ENCODE data around the gene KIF26A. TPM values are rescaled to one million over a fixed set of nuclear protein-coding genes. Genes with fewer than 3 reads are reported as not detected.

The KIF26A gene
- total RNA-seq, 2 experiments from 2014 or later, result 0.89 to 0.94 TPM

DNA sequence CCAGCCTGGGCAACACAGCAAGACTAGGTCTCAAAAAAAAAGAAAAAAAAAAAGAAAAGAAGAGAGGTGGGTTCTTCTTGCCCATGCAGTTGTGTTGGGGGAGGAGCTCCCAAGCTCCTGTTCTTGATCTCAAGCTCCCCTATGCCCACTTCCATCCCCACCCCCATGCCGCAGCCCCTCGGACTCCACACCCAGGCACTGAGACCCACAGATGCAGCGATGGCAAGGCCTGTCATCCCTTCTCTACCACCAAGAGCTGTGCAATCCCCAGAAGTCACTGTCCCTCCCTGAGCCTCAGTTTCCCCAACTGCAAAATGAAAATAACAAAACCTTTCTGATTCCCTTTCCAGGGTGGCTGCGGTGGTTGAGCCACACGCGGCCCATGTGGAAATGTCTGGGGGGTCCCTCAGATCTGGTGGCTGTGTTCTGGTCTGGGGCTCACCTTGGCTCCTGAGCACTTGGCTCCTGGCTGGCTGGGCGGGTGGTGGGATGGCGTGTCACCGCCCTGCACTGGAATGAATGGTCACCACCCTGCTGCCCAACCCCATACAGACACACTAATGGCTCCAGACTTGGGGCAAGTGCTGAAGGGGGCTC, 22.6 kb upstream of the KIF26A start:
- Mint-ChIP-seq H3K36me3 (no peaks in the 10 kb centered on the region), H3K4me3 (no peak overlapping the region), H3K27ac (no peak overlapping the region), H3K4me1 (no peaks in the 10 kb centered on the region), H3K27me3 (peaks cover 42% of the 10 kb centered on the region), H3K9me3 (no peaks in the 10 kb centered on the region)
- no peak for DNase-seq

DNA sequence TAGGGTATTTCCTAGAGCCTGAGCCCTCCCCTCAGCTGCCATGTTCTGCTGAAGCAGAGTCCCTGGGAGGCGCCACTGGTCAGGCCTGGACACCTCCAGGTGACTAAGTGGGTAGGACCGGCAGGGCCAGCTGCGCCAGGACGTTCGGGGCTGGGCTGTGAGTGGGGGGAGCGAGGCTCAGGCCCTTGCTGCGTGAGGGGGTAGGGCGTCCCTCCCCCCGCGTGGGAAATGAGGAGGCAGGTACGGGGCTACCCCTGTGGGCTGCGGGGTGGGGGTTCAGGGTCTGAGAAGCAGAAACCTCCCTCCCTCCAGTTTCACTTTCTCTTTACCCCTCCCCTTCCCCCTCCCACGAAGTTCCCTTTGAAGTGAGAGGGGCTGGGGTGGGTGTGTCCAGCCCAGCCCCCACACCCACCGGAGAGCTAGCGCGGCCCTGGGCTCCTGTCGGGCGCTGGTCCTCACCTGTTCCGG, 22.1 kb upstream of the KIF26A start:
- Mint-ChIP-seq H3K27me3 (peaks cover 45% of the 10 kb centered on the region), H3K4me3 (no peak overlapping the region), H3K9me3 (no peaks in the 10 kb centered on the region), H3K36me3 (no peaks in the 10 kb centered on the region), H3K4me1 (no peaks in the 10 kb centered on the region), H3K27ac (no peak overlapping the region)
- no peak for DNase-seq

DNA sequence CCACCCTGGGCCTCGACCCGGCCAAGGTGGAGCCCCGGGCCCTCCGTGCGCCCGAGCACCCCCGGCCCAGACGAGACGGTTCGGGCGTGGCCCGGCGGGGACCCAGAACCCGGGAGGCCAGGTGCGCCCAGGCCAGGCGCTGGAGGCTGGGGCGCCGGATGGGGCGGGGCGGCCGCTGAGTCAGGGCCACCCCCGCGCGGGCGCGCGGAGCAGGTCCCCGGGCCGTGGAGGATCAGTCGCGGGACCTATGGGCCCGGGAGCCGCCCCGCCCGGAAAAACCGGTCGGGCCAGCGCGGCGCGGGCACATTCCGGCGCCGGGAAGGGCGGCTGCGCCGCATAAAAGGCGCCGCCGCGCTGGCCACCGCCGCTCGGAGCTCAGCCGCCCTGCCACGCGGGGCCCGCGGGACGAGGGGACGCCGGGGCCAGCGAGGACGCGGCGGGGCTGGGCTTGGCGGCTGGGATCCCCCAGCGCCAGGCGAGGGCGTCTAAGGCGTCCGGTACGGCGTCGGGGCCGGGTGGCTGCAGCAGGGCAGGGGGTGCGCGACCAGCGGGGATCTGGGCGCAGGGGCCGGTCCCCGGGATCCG, 21.5 kb upstream of the KIF26A start:
- Mint-ChIP-seq H3K9me3 (no peaks in the 10 kb centered on the region), H3K36me3 (no peaks in the 10 kb centered on the region), H3K4me1 (no peaks in the 10 kb centered on the region), H3K27me3 (peaks cover 45% of the 10 kb centered on the region), H3K27ac (no peak overlapping the region), H3K4me3 (no peak overlapping the region)
- no peak for DNase-seq

DNA sequence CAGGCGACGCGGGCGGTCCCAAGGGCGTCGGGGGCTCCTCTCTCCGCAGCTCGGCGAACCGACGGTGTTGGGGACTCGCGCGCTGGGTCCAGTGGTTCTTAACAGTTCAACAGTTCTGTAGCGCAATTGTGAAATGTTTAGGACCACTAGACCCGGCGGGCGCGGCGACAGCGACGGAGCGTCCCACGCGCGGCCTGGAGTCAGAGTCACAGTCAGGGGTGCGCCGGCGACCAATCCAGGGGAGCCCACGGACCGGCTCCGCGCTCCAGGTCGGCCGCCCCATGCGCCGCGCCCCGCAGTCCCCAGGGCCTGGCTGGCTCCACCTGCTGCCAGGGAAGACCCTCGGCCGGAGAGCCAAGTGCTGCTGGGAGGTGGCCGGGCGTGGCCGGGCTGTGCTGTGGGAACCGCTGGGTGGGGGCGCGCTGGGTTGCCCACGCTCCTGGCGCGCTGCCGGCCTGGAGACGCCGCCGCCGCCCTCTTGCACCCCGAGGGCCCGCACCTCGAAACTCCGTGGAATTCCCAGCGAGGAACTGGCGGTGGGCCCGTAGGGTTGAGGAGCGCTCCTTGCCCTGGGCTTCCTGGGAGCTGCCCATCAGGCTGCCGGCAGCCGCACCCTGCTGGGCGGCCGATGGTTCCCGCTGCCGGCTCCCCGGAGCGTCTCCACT, 20.9 kb upstream of the KIF26A start:
- H3K36me3 Mint-ChIP-seq, result no peaks in the 10 kb centered on the region
- H3K4me3 Mint-ChIP-seq, result no peak overlapping the region
- DNase-seq, result no peak
- H3K9me3 Mint-ChIP-seq, result no peaks in the 10 kb centered on the region
- H3K4me1 Mint-ChIP-seq, result no peaks in the 10 kb centered on the region
- H3K27me3 Mint-ChIP-seq, result peaks cover 47% of the 10 kb centered on the region
- no peak overlapping the region for H3K27ac Mint-ChIP-seq

DNA sequence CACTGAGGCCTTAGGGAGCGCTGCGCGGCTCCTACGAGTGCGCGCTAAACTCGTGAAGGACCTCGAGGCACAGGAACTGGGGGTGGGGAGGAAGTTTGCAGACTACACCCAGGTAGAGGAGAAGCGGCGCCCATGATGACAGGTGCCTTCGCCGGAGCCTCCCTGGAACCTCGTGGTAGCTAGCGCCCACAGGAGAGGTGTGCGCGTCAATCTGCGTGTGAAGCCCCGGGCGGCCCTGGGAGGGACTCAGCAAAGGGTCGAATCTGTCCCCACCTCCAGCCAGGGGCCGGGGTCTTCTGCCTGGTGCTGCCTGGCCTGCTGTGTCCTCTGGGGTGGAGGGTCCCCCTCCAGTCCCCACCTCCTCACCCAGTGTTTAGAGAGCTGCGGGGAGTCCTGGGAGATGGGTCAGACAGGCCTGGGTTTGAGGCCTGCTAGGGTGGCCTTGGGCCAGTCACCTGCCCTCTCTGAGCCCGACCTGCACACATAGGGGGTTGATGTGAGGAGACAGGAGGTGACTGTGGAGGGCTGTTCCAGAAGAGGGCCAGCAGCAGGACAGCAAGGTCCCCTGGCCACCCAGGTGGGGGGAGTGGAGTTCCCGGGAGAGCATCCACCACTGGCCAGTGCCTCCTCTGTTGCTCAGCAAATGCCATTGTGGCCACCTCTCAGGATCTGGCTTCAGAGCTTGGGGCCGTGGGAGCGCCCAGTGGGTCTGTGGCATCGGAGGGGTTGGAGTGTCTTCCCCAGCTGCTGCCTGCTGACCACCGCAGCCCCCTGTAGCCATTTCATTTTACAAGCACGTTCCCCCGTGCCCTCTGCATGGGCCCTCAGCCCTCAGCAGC, 20.2 kb upstream of the KIF26A start:
- no peak overlapping the region for H3K4me3 Mint-ChIP-seq
- H3K4me1 Mint-ChIP-seq, result no peaks in the 10 kb centered on the region
- H3K9me3 Mint-ChIP-seq, result no peaks in the 10 kb centered on the region
- H3K27ac Mint-ChIP-seq, result no peak overlapping the region
- DNase-seq, result no peak
- peaks cover 50% of the 10 kb centered on the region for H3K27me3 Mint-ChIP-seq
- no peaks in the 10 kb centered on the region for H3K36me3 Mint-ChIP-seq

DNA sequence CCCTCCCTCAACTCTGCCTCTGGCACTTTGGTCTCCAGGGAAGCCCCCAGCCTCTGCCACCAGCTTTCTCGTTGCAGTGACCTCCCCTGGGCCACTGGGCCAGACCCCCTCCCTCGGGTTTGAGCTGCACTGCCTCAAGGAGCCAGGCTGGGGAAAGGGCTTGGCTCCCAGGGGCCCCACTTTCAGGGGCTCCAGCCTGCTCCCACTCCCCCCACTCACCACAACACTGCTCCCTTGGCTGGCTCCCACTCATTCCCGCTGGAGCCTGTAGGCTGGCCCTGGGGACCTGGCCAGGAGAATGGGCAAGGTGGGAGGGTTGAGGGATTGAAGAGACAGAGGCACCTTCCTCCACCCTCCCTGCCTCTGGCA, 19.3 kb upstream of the KIF26A start:
- Mint-ChIP-seq H3K27me3 (peaks cover 59% of the 10 kb centered on the region), H3K36me3 (peaks cover 3% of the 10 kb centered on the region), H3K4me1 (no peaks in the 10 kb centered on the region), H3K9me3 (peaks cover 5% of the 10 kb centered on the region), H3K4me3 (no peak overlapping the region), H3K27ac (no peak overlapping the region)
- DNase-seq, result no peak

DNA sequence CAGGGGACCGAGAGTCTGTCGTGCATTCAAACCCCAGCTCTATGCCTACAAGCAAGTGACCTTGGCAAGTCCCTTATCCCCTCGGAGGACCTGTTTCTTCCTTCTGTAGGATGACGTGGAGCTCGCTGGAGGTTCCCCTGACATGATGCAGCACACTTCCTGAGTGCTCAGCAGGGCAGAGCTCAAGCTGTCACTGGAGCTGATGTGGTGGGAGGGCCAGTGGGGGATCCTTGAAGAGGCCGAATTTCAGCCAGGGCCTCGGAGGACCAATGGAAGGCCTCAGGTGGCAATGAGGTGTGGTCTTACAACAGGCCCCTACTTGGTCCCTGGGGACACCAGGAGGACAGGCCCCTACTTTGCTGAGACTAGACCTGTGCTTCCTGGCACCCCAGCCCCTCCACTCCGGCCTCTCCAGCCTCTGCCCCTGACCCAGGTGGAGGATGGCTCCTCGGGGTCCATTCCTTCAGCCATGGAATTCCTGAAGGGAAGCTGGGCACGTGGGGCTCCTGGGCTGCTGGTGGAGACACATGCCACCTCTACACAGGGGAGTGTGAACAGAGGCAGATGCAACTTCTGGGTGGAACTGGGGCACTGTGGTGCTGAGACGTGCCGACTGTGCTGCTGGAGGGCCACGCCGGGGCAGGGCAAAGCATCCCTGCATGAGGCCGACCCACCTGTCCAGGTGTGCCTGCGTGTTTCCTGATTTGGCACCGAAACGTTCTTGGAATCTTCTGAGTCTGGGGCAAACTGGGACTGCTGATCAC, 18.7 kb upstream of the KIF26A start:
- peaks cover 5% of the 10 kb centered on the region for H3K9me3 Mint-ChIP-seq
- H3K4me3 Mint-ChIP-seq, result no peak overlapping the region
- no peaks in the 10 kb centered on the region for H3K4me1 Mint-ChIP-seq
- H3K36me3 Mint-ChIP-seq, result peaks cover 3% of the 10 kb centered on the region
- peaks cover 59% of the 10 kb centered on the region for H3K27me3 Mint-ChIP-seq
- no peak overlapping the region for H3K27ac Mint-ChIP-seq
- DNase-seq, result no peak

DNA sequence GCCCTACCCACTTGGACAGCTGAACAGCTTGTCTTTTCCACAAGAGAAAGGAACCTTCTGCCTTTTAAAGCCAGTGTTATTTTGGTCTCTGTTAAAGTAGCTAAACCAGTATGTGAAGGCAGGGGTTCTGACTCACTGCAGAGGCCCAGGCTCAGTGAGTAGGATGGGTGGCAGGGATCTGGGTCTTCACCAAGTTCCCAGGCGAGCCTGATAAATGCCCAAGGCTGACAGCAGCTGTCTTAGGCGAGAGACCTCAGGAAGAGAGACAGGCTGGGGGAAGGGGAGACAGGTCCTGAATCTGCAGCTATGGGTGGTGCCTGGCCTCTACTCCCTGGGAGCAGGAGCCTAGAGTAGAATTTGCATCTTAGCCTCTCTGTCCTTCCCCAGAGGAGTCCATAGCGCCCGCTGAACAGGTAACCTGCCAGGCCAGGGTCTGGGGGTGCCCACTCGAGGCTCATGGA, 18.1 kb upstream of the KIF26A start:
- H3K27me3 Mint-ChIP-seq, result peaks cover 58% of the 10 kb centered on the region
- no peak for DNase-seq
- no peaks in the 10 kb centered on the region for H3K4me1 Mint-ChIP-seq
- H3K36me3 Mint-ChIP-seq, result peaks cover 3% of the 10 kb centered on the region
- H3K27ac Mint-ChIP-seq, result no peak overlapping the region
- H3K4me3 Mint-ChIP-seq, result no peak overlapping the region
- peaks cover 10% of the 10 kb centered on the region for H3K9me3 Mint-ChIP-seq

DNA sequence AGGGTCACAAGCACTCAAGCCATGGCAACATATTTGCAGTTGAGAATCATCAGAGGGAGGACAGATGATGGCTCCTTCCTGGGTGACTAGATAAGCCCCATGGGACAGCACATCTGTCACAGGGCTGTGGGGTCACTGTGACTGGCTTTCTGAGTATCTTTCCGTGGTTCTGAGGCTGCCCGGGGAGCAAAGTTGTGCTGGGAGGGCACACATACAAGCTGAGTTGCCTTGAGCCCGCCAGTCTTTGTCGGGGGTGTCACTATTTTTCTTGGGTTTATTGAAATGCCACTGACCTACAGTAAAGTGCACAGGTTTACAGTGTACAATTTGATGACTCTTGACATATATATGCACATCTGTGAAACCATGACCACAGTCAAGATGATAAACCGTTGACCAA, 17.2 kb upstream of the KIF26A start:
- H3K27ac Mint-ChIP-seq, result no peak overlapping the region
- peaks cover 11% of the 10 kb centered on the region for H3K9me3 Mint-ChIP-seq
- no peak overlapping the region for H3K4me3 Mint-ChIP-seq
- no peaks in the 10 kb centered on the region for H3K4me1 Mint-ChIP-seq
- H3K27me3 Mint-ChIP-seq, result peaks cover 56% of the 10 kb centered on the region
- H3K36me3 Mint-ChIP-seq, result peaks cover 3% of the 10 kb centered on the region
- DNase-seq, result no peak

DNA sequence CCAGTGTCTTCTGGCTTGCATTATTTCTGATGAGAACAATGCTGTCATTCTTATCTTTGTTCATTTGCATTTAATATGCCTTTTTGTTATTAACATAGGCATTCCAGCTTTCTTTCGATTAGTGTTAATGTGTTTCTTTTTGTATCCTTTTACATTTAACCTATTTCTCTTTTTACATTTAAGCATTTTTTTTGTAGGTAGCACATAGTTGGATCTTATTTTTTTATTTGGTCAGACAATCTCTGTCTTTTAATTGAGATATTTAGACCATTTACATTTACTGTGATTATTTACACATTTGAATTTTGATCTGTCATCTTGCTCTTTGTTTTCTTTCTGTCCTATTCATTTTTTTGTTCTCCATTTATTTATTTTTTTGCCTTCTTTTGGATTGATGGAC, 14.5 kb upstream of the KIF26A start:
- Mint-ChIP-seq H3K4me3 (no peak overlapping the region), H3K27me3 (peaks cover 59% of the 10 kb centered on the region), H3K36me3 (peaks cover 3% of the 10 kb centered on the region), H3K4me1 (no peaks in the 10 kb centered on the region), H3K27ac (no peak overlapping the region), H3K9me3 (peaks cover 21% of the 10 kb centered on the region)
- no peak for DNase-seq

DNA sequence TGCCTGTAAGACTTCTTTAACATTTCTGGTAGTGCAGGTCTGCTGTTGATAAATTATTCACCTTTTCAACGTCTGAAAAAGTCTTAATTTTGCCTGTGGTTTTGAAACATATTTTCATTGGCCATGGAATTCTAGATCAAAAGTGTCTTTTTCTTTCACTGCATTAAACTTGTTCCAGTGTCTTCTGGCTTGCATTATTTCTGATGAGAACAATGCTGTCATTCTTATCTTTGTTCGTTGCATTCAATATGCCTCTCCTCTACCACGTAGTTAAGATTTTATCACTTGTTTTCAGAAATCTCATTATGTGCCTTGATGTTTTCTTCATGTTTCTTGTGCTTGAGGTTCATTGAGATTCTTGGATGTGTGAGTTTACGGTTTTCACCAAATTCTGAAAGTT, 13.4 kb upstream of the KIF26A start:
- peaks cover 29% of the 10 kb centered on the region for H3K9me3 Mint-ChIP-seq
- H3K27ac Mint-ChIP-seq, result no peak overlapping the region
- H3K36me3 Mint-ChIP-seq, result peaks cover 7% of the 10 kb centered on the region
- DNase-seq, result no peak
- no peak overlapping the region for H3K4me3 Mint-ChIP-seq
- H3K4me1 Mint-ChIP-seq, result no peaks in the 10 kb centered on the region
- H3K27me3 Mint-ChIP-seq, result peaks cover 65% of the 10 kb centered on the region

DNA sequence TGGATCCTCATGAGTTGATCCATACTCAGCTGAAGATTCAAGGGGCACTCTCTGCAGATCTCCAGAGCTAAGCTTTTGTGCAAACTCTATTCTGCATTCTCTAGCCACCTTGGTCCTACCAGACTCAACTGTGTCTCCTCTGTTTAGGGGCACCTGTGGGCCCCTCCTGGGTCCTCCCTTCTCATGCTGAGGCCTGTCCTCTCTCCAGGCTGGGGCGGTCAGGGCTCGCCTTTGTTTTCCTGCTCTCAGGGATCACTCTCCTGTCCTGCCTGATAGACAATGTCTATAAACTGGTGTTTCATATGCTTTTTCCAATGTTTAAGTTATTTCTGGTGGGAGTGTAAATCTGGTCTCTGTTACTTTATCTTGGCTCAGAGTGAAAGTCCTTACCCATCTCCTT, 11.6 kb upstream of the KIF26A start:
- Mint-ChIP-seq H3K4me1 (no peaks in the 10 kb centered on the region), H3K36me3 (peaks cover 7% of the 10 kb centered on the region), H3K9me3 (peaks cover 34% of the 10 kb centered on the region), H3K4me3 (no peak overlapping the region), H3K27me3 (peaks cover 67% of the 10 kb centered on the region), H3K27ac (no peak overlapping the region)
- DNase-seq, result no peak

DNA sequence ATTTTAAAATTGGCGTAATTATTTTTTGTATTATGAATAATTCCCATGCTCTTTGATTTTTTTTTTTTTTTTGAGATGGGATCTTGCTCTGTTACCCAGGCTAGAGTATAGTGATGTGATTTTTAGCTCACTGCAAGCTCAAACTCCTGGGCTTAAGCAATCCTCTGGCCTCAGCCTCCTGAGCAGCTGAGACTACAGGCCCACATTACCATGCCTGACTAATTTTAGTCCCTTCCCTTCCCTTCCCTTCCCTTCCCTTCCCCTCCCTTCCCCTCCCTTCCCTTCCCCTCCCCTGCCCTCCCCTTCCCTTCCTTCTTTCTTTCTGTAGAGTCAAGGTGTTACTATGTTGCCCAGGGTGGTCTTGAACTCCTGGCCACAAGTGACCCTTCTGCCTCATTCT, 9.4 kb upstream of the KIF26A start:
- H3K4me1 Mint-ChIP-seq, result no peaks in the 10 kb centered on the region
- H3K4me3 Mint-ChIP-seq, result no peak overlapping the region
- H3K36me3 Mint-ChIP-seq, result peaks cover 4% of the 10 kb centered on the region
- H3K27ac Mint-ChIP-seq, result no peak overlapping the region
- no peak for DNase-seq
- peaks cover 30% of the 10 kb centered on the region for H3K9me3 Mint-ChIP-seq
- peaks cover 69% of the 10 kb centered on the region for H3K27me3 Mint-ChIP-seq

DNA sequence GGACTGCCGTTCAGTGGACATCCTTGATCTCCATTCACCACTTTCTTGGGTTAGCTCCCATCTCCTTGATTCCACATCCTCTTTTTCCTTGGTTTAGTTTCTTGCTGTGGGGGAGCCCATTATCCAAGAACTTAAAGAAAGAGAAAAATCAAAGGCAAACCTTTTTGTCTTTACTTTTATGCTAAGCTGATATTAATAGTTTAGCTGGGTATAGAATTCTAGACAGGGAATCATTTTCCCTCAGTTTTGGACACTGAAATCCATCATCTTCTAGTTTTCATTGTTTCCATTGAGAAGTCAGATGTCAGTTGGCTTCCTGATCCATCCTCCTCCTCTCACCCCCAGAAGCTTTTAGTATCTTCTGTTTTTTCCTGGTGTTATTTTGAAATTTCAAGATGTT, 8.8 kb upstream of the KIF26A start:
- peaks cover 28% of the 10 kb centered on the region for H3K9me3 Mint-ChIP-seq
- peaks cover 4% of the 10 kb centered on the region for H3K36me3 Mint-ChIP-seq
- H3K27me3 Mint-ChIP-seq, result peaks cover 72% of the 10 kb centered on the region
- no peak overlapping the region for H3K27ac Mint-ChIP-seq
- no peaks in the 10 kb centered on the region for H3K4me1 Mint-ChIP-seq
- no peak overlapping the region for H3K4me3 Mint-ChIP-seq
- no peak for DNase-seq
